Skeletal muscle tissue (tissue), 4 donors: ENCODE data around the gene HNRNPCL1. TPM values are rescaled to one million over a fixed set of nuclear protein-coding genes. Genes with fewer than 3 reads are reported as not detected.
"Not testable (repeated sequence)": the region's sequence is repeated elsewhere in the genome, so short reads cannot be mapped to it uniquely, and the experiment has no call there.

Experiments used
- H3K27ac ChIP-seq: one replicate; pipeline ENCODE4 v1.7.0; 2013; ENCODE audit warnings: mild to moderate bottlenecking, low read depth, low read length, inconsistent platforms
- H3K27me3 ChIP-seq, 3 donors: one replicate each; pipeline ENCODE4 v1.7.0; 2013; ENCODE audit warnings: low read length in 3 of 3; ENCODE audit not compliant: control insufficient read depth in 3 of 3, insufficient read depth in 3 of 3
- H3K36me3 ChIP-seq, 3 donors: one replicate each; pipeline ENCODE4 v1.7.0; 2013; ENCODE audit warnings: low read length in 3 of 3; ENCODE audit not compliant: control insufficient read depth in 3 of 3, insufficient read depth in 3 of 3
- H3K4me1 ChIP-seq, 3 donors: one replicate each; pipeline ENCODE4 v1.7.0; 2013; ENCODE audit warnings: low read length in 3 of 3, mild to moderate bottlenecking in 3 of 3; ENCODE audit not compliant: control insufficient read depth in 3 of 3, insufficient read depth in 3 of 3
- H3K4me3 ChIP-seq, 3 donors: one replicate each; pipeline ENCODE4 v1.7.0; 2013; ENCODE audit warnings: low read length in 3 of 3
- H3K9ac ChIP-seq, 3 donors: one replicate each; pipeline ENCODE4 v1.7.0; 2013; ENCODE audit warnings: low read length in 3 of 3, mild to moderate bottlenecking in 3 of 3, moderate library complexity in 2 of 3, low read depth in 1 of 3
- H3K9me3 ChIP-seq, 3 donors: one replicate each; pipeline ENCODE4 v1.7.0; 2013; ENCODE audit warnings: low read length in 3 of 3; ENCODE audit not compliant: control insufficient read depth in 3 of 3
- total RNA-seq: library from RNA; depleted of rRNA; stranded (reverse); fragments of >200 nt; gene quantifications from one replicate; pipeline ENCODE4 v1.2.3, GENCODE V29; 2014
- donor health status: Osteomylitis.

The HNRNPCL1 gene
- total RNA-seq, result not detected

DNA sequence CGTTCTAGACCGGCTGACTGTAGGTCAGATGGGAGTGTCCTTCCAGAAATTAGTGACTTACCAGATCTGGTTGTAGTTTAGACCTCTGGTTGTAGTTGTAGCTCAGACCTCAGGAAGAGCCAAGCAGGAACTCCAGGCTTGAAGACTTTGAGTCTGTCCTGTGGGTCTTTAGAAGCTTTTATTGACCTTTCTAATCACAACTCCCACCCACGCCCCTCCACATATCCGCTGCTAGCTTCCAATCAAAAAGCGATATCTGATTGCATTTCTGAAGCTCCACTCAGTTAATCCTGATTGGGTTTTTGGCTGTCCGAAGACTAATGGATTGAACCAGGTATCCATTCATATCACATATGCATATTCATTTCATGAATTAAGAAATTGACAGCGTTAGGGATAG is at the start of gene HNRNPCL1:
Gene HNRNPCL1, minus strand, starts transcription at position 101 of the 400 bp plus-strand sequence. CDS start 431 bp downstream, outside the sequence.
- H3K9ac ChIP-seq, H3K9me3 ChIP-seq, H3K27ac ChIP-seq, H3K27me3 ChIP-seq, H3K4me1 ChIP-seq, H3K4me3 ChIP-seq, H3K36me3 ChIP-seq: not testable (repeated sequence)

DNA sequence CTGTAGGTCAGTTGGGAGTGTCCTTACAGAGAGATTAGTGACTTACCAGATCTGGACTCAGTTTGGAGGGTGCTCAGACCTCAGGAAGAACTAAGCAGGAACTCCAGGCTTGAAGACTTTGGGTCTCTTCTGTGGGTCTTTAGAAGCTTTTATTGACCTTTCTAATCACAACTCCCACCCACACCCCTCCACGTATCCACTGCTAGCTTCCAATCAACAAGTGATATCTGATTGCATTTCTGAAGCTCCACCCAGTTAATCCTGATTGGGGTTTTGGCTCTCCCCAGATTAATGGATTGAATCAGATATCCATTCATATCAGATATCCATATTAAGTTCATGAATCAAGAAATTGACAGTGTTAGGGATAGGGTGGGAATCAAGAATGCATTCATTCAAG is 49.6 kb upstream of the HNRNPCL1 start, which contains the start of gene PRAMEF10:
Gene PRAMEF10, minus strand, starts transcription at position 101 of the 400 bp plus-strand sequence. CDS start 2,423 bp downstream, outside the sequence.
- not testable (repeated sequence) for H3K27me3 ChIP-seq, H3K9ac ChIP-seq, H3K9me3 ChIP-seq, H3K27ac ChIP-seq, H3K36me3 ChIP-seq, H3K4me1 ChIP-seq, H3K4me3 ChIP-seq

DNA sequence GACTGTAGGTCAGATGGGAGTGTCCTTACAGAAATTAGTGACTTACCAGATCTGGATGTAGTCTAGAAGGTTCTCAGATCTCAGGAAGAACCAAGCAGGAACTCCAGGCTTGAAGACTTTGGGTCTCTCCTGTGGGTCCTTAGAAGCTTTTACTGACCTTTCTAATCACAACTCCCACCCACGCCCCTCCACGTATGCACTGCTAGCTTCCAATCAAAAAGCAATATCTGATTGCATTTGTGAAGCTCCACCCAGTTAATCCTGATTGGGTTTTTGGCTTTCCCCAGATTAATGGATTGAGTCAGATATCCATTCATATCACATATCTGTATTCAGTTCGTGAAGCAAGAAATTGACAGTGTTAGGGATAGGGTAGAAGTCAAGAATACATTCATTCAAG is 37.6 kb upstream of the HNRNPCL1 start, which contains the start of gene PRAMEF4:
Gene PRAMEF4, minus strand, starts transcription at position 101 of the 400 bp plus-strand sequence. CDS start 2,807 bp downstream, outside the sequence.
- H3K4me3 ChIP-seq, H3K27me3 ChIP-seq, H3K9ac ChIP-seq, H3K27ac ChIP-seq, H3K4me1 ChIP-seq, H3K36me3 ChIP-seq, H3K9me3 ChIP-seq: not testable (repeated sequence)

DNA sequence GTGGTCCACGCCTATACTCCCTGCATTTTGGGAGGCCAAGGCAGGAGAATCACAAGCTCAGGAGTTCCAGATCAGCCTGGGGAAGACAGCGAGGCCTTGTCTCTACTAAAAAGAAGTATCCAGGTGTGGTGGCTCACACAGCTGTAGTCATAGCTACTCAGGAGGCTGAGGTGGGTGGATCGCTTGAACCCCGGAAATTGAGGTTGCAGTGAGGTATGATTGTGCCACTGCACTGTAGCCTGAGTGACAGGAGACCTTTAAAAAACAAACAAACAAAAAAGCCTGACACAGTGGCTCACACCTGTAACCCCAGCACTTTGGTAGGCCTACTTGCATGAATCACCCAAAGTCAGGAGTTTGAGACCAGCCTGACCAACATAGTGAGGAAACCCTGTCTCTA is 29.9 kb upstream of the HNRNPCL1 start:
- not testable (repeated sequence) for H3K36me3 ChIP-seq, H3K9me3 ChIP-seq, H3K9ac ChIP-seq, H3K27me3 ChIP-seq, H3K27ac ChIP-seq, H3K4me1 ChIP-seq, H3K4me3 ChIP-seq

DNA sequence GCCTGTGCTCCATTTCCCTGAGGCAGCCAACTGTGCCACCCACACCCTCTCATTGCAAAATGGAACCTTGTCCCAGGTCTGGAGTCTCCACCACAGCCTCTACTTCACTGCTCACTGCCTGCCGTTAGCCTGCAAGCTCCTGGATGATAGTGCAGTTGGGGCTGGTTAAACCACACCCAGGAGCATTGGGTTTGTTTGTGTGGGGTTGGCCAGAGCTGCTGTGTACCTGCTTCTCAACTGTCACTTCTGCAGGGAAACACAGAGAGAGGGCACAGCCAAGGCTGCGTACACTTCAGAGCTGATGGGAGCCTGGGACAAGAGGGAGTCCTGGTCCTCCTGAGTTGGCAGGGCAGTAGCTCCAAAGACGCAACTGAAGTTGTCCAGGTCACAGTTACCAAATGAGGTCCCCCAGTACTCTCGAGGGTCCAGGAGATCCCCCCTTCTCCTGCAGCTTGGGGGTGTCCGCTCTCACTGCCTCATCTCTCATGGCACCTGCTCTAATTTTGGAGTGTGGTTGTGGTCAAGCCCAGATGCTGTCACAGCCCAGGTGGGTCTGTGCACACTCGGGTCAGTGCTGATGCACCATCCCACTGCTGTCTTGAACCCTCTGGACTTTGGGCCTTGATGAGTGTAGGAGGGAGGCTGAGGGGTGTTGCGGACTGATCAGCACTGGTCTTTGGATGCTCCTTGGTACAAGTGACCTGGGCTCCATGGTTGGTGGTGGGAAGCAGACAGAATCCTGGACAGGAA is 14.8 kb upstream of the HNRNPCL1 start:
- not testable (repeated sequence) for H3K9ac ChIP-seq, H3K27me3 ChIP-seq, H3K27ac ChIP-seq, H3K36me3 ChIP-seq, H3K4me3 ChIP-seq, H3K9me3 ChIP-seq, H3K4me1 ChIP-seq

DNA sequence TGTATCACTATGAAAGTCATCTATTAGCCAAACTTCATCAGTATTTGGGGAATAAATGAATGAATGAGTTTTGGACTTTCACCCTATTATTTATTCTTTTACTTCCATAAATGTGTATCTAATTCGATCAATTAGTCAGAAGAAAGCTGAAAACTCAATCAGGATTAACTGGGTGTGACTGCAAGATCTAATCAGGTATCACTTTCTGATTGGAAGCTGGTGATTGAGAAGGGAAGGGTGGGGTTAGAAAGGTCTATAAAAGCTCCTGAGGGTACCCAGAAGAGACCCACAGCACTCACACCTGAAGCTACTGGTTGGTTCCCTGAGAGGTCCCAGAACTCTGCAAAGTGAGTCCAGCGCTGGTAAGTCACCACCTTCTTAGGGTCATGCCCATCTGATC is 8.3 kb upstream of the HNRNPCL1 start, which contains the start of gene PRAMEF2:
Gene PRAMEF2, plus strand, starts transcription at position 301 of the 400 bp plus-strand sequence. CDS start 1,924 bp downstream, outside the sequence.
- not testable (repeated sequence) for H3K27ac ChIP-seq, H3K9me3 ChIP-seq, H3K4me1 ChIP-seq, H3K27me3 ChIP-seq, H3K4me3 ChIP-seq, H3K9ac ChIP-seq, H3K36me3 ChIP-seq

DNA sequence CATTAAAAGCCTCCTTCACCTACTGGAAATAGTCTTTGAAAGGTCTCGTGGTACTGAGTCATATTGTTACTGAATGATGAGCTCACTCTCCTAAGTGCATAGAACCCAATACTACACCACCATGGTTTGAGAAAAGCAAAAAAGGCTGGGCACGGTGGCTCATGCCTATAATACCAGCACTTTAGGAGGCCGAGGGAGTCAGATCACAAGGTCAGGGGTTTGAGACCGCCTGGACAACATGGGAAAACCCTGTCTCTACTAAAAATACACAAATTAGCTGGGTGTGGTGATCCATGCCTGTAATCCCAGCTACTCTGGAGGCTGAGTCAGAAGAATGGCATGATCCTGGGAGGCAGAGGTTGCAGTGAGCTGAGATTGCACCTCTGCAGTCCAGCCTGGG is 3.3 kb upstream of the HNRNPCL1 start:
- Histone ChIP-seq H3K27me3 (no peaks in the 10 kb centered on the region), H3K27ac (no peak overlapping the region), H3K9me3 (peaks cover 0 to 2% (median 0%) of the 10 kb centered on the region in 3 donors), H3K4me1 (no peaks in the 10 kb centered on the region), H3K9ac (no peak overlapping the region), H3K4me3 (no peak overlapping the region), H3K36me3 (no peaks in the 10 kb centered on the region)

DNA sequence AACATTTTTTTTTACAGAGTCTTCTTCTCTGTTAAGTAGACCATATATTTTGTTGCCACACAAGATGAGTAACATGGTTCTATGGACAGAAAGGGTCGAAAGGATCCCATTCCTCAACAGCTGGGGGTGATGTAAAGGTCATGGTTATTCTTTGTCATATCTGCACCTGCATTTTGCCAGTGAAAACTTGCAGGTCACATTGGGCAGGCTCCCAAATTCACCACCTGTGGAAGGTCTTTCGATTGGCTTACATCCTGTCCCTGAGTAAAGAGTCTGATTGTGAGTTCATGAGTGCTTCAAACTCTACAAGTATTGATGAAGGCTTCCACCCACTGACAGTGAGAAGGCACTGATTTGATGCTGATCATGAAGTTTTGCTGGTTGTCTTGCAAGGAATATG is 15.3 kb downstream of the HNRNPCL1 start:
- not testable (repeated sequence) for H3K27ac ChIP-seq, H3K4me1 ChIP-seq, H3K9ac ChIP-seq, H3K9me3 ChIP-seq, H3K36me3 ChIP-seq, H3K4me3 ChIP-seq, H3K27me3 ChIP-seq

DNA sequence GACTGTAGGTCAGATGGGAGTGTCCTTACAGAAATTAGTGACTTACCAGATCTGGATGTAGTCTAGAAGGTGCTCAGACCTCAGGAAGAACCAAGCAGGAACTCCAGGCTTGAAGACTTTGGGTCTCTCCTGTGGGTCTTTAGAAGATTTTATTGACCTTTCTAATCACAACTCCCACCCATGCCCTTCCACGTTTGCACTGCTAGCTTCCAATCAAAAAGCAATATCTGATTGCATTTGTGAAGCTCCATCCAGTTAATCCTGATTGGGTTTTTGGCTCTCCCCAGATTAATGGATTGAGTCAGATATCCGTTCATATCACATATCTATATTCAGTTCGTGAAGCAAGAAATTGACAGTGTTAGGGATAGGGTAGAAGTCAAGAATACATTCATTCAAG is 17.2 kb downstream of the HNRNPCL1 start, which contains the start of gene PRAMEF11:
Gene PRAMEF11, minus strand, starts transcription at position 101 of the 400 bp plus-strand sequence. CDS start 2,621 bp downstream, outside the sequence.
- H3K27me3 ChIP-seq, H3K27ac ChIP-seq, H3K9ac ChIP-seq, H3K9me3 ChIP-seq, H3K36me3 ChIP-seq, H3K4me1 ChIP-seq, H3K4me3 ChIP-seq: not testable (repeated sequence)

DNA sequence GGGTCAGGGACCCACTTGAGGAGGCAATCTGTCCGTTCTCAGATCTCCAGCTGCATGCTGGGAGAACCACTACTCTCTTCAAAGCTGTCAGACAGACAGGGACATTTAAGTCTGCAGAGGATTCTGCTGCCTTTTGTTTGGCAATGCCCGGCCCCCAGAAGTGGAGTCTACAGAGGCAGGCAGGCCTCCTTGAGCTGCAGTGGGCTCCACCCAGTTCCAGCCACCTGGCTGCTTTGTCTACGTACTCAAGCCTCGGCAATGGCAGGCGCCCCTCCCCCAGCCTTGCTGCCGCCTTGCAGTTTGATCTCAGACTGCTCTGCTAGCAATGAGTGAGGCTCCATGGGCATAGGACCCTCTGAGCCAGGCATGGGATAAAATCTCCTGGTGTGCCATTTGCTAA is 29.5 kb downstream of the HNRNPCL1 start:
- H3K27ac ChIP-seq, H3K36me3 ChIP-seq, H3K9me3 ChIP-seq, H3K27me3 ChIP-seq, H3K4me1 ChIP-seq, H3K4me3 ChIP-seq, H3K9ac ChIP-seq: not testable (repeated sequence)
